GM12878 (cell line): Measurements from ENCODE around the gene DPF3.

ENCODE experiments used
- BCL11A ChIP-seq: IDR thresholded peaks from 2 replicates; pipeline ENCODE4 v1.6.1; 2011; ENCODE audit warnings: low read depth, low read length
- CEBPZ ChIP-seq: fragments of 150-350 bp; IDR thresholded peaks from 2 replicates; pipeline ENCODE4 v1.6.1; 2016; ENCODE audit warnings: low read depth, low read length
- CHD4 ChIP-seq: fragments of 200-600 bp; sonication (generic); IDR thresholded peaks from 2 replicates; pipeline ENCODE4 v1.6.1; 2016; ENCODE audit warnings: mild to moderate bottlenecking
- CTCF ChIP-seq, 3 experiments: IDR thresholded peaks in 2 of 3; conservative IDR thresholded peaks in 1 of 3; 2 replicates each; pipeline ENCODE4 v1.5.1; 2011; ENCODE audit warnings: low read depth in 3 of 3, low read length in 3 of 3, mild to moderate bottlenecking in 3 of 3, control low read depth in 2 of 3, moderate library complexity in 2 of 3, inconsistent platforms in 1 of 3, mixed read lengths in 1 of 3; ENCODE audit not compliant: control insufficient read depth in 2 of 3, insufficient read depth in 1 of 3; ENCODE audit errors: extremely low read depth in 1 of 3
- DPF2 ChIP-seq: fragments of 450-650 bp; IDR thresholded peaks from 2 replicates; pipeline ENCODE4 v1.6.1; 2017; ENCODE audit warnings: mild to moderate bottlenecking
- ESRRA ChIP-seq: IDR thresholded peaks from 2 replicates; pipeline ENCODE4 v1.6.1; 2012; ENCODE audit warnings: mild to moderate bottlenecking, low read length, improper control_type of control experiment
- PML ChIP-seq: IDR thresholded peaks from 2 replicates; pipeline ENCODE4 v1.6.1; 2012; ENCODE audit warnings: low read length, inconsistent platforms
- SPI1 ChIP-seq: IDR thresholded peaks from 2 replicates; pipeline ENCODE4 v1.6.1; 2011; ENCODE audit warnings: low read depth, mild to moderate bottlenecking, low read length, moderate library complexity, borderline replicate concordance; ENCODE audit not compliant: insufficient read depth
- TBL1XR1 ChIP-seq: IDR thresholded peaks from 2 replicates; pipeline ENCODE4 v1.6.1; 2012; ENCODE audit warnings: low read depth, low read length, improper control_type of control experiment
- TCF7 ChIP-seq: IDR thresholded peaks from 2 replicates; pipeline ENCODE4 v1.6.1; 2014; ENCODE audit warnings: antibody characterized with exemption, borderline replicate concordance
- YBX1 ChIP-seq: fragments of 450-650 bp; IDR thresholded peaks from 2 replicates; pipeline ENCODE4 v1.6.1; 2016; ENCODE audit warnings: antibody characterized with exemption
- TF ChIP-seq, protein P1 (sequence below): IDR thresholded peaks from 2 replicates; pipeline ENCODE4 v1.6.1; 2011; ENCODE audit warnings: mild to moderate bottlenecking, low read depth, low read length, moderate library complexity; ENCODE audit not compliant: insufficient replicate concordance

- no peak for TF ChIP-seq DPF2
- no peak for TF ChIP-seq TCF7
- TF ChIP-seq YBX1: no peak
- no peak for TF ChIP-seq TBL1XR1
- TF ChIP-seq, protein P1, sequence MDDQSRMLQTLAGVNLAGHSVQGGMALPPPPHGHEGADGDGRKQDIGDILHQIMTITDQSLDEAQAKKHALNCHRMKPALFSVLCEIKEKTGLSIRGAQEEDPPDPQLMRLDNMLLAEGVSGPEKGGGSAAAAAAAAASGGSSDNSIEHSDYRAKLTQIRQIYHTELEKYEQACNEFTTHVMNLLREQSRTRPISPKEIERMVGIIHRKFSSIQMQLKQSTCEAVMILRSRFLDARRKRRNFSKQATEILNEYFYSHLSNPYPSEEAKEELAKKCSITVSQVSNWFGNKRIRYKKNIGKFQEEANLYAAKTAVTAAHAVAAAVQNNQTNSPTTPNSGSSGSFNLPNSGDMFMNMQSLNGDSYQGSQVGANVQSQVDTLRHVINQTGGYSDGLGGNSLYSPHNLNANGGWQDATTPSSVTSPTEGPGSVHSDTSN: no peak
- TF ChIP-seq PML: no peak
- no peak for TF ChIP-seq CTCF (IDR thresholded peaks at IDR 0.05 in 2 of 3, conservative IDR thresholded peaks at IDR 0.05 in 1 of 3; ENCODE audit: control insufficient read depth in 2 of 3, extremely low read depth in 1 of 3, insufficient read depth in 1 of 3, low read depth in 3 of 3, low read length in 3 of 3)
- no peak for TF ChIP-seq CEBPZ
- no peak for TF ChIP-seq ESRRA
- no peak for TF ChIP-seq CHD4
- TF ChIP-seq SPI1: no peak
- TF ChIP-seq BCL11A: no peak
Measured at GRCh38 chr14:72903716-72904115, 9.8 kb upstream of the DPF3 start.
